ENCODE measurements around the gene CEP192. TPM values are rescaled to one million over a fixed set of nuclear protein-coding genes. Genes with fewer than 3 reads are reported as not detected.

Gene CEP192
- total and polyA plus RNA-seq, 12 donors: 4.9 to 35.6 (median 30.4) TPM

DNA sequence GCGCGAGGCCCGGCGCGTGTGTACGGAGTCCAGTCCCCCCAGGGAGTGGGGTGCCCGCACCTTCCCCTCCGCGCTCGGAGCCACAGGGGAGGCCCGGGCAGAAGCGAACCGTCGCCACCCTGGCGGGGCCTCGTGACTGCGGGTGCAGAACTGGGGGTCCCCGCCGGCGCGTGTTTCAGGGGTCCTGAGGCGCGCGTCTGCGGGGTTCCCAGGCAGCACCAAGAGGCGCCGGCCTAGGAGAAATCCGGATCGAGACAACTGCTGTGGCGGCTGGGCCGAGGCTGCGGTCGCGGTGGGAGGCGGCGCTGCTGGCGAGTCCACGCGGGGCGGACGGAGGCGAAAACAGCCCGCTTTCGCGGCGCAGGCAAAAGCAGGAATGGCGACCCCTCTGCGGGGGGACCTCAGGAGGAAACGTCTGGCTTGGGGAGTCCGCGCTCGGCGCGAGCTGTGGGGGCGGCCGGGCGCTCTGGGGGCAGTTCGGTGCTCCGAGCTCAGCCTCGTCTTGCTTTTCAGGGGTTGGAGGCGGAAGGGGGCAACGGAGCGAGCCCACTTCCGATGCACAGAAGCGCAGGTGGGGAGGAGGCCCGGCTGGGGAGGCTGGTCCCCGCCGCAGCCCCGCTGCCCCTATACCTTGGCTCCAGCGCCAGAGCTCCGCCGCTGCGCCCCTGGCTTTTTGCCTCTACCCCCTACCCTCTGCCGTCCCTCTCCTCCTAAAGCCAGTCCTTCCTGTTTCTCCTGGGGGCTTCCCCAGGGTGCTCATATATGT, 145.9 kb downstream of the CEP192 start:
- peak; percentile 37 to 71 (median 60) for ATAC-seq
- WGBS, 2 donors: 2 to 26% methylated on average over 69 to 74 of the region's 74 CpGs

DNA sequence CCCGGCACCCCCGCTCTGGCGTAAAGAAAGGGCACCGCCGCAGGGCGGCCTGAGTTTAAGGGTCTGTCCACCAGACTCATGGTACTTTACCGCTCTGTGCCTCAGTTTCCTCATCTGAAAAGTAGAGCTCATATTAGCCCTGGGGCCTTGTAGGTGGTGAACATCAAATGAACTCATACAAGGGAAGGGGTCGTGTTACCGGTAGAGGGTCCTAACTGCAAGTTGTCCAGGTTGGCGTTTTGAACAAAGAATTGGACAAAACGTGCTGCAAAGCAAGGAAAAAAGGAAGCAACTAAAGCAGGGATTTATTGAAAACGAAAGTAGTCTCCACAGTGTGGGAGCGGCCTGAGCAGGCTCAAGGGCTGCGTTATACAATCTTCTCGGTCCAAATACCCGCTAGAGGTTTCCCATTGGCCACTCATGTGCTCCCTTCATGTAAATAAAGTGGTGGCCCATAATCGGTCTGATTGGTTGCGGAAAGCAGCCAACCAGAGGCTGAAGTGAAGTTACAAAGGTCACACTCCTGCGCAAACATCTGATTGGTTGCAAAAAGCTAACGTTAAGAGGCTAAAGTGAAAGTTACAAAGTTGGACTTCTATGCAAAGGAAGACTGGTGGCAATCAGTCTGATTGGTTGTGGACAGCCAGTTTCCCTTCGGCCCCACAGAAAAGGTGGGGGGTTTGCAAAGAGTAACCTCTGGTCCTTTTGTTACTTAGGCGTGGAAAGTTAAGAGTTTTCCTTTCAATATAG, 146.7 kb downstream of the CEP192 start:
- H3K27ac ChIP-seq: peak overlapping the region; percentile 56 to 81 (median 75)
- TF ChIP-seq, protein P1, sequence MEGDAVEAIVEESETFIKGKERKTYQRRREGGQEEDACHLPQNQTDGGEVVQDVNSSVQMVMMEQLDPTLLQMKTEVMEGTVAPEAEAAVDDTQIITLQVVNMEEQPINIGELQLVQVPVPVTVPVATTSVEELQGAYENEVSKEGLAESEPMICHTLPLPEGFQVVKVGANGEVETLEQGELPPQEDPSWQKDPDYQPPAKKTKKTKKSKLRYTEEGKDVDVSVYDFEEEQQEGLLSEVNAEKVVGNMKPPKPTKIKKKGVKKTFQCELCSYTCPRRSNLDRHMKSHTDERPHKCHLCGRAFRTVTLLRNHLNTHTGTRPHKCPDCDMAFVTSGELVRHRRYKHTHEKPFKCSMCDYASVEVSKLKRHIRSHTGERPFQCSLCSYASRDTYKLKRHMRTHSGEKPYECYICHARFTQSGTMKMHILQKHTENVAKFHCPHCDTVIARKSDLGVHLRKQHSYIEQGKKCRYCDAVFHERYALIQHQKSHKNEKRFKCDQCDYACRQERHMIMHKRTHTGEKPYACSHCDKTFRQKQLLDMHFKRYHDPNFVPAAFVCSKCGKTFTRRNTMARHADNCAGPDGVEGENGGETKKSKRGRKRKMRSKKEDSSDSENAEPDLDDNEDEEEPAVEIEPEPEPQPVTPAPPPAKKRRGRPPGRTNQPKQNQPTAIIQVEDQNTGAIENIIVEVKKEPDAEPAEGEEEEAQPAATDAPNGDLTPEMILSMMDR (IDR thresholded peaks at IDR 0.05): no peak
- peak; percentile 67 to 94 (median 91) for ATAC-seq

More for the DNA sequence above, 145.9 kb downstream of the CEP192 start:
- Histone ChIP-seq H3K4me3 (peak overlapping the region; percentile 54 to 78 (median 73)), H3K4me1 (peaks cover 0 to 22% (median 11%) of the 10 kb centered on the region in 9 donors), H3K27ac (peak overlapping the region; percentile 56 to 81 (median 75)), H3K9me3 (peaks cover 0 to 5% (median 0%) of the 10 kb centered on the region in 11 donors), H3K27me3 (peaks cover 0 to 18% (median 0%) of the 10 kb centered on the region in 7 donors), H3K36me3 (no peaks in the 10 kb centered on the region)
- TF ChIP-seq, protein P1 (IDR thresholded peaks at IDR 0.05): no peak
- DNase-seq: peak; percentile 36 to 55
- intact Hi-C loops (cut with DNase I): no loop called here

DNA sequence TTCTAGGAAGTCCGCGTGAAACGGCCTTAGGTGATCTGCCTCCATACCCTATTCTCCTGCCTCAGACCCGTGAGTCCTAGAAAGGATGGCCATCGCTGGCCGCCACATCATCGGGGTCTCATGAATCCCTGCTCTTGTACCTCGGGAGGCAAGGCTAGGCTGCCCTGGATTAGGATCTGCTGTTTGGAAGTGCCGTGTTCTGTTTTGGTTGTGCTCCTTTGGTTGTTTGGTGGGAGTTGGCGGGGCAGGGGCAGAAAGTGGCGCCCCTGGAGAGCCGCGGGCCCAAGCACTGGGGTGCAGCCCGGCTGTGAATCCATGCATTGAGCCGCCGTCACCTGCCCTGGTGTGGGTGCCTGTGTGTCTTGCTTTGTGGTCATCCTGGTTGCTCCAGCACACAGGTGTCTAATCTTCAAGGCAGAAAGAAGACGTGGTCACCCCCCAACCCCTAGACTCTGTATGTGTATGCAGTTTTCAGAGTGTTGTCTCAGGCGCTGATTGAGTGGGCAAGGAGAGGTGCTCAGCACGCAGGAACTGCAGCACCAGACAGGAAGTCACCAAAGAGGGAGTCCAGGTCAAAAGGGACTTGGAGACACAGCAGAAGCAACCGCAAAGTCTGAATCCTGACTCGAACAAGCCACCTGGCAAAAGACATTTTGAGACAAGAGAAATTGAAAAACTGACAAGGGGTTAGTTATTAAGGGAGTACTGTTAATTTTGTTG, 147.4 kb downstream of the CEP192 start:
- ATAC-seq: peak in 1 of 8 donors; percentile 3
- WGBS, 2 donors: 95 to 96% methylated on average over 21 of the region's 21 CpGs

More for the DNA sequence above, 146.7 kb downstream of the CEP192 start:
- 55 to 76% methylated on average over 22 of the region's 22 CpGs for WGBS, 2 donors
- H3K9me3 ChIP-seq: peaks cover 0 to 5% (median 0%) of the 10 kb centered on the region in 11 donors
- no peaks in the 10 kb centered on the region for H3K36me3 ChIP-seq
- H3K27me3 ChIP-seq: peaks cover 0 to 18% (median 0%) of the 10 kb centered on the region in 7 donors
- intact Hi-C loops (cut with DNase I): no loop called here
- H3K4me3 ChIP-seq: peak overlapping the region; percentile 54 to 78 (median 73)
- peak; percentile 30 to 75 for DNase-seq
- peaks cover 0 to 22% (median 11%) of the 10 kb centered on the region in 9 donors for H3K4me1 ChIP-seq

More for the DNA sequence above, 147.4 kb downstream of the CEP192 start:
- intact Hi-C loops (cut with DNase I): no loop called here
- Histone ChIP-seq H3K4me1 (peaks cover 0 to 22% (median 11%) of the 10 kb centered on the region in 9 donors), H3K36me3 (no peaks in the 10 kb centered on the region), H3K27ac (peak overlapping the region in 8 of 10 donors; percentile 34 to 80 (median 71)), H3K9me3 (peaks cover 0 to 11% (median 3%) of the 10 kb centered on the region in 11 donors), H3K4me3 (peak overlapping the region in 6 of 10 donors; percentile 60 to 78 (median 70)), H3K27me3 (peaks cover 0 to 18% (median 0%) of the 10 kb centered on the region in 7 donors)
- no peak for DNase-seq
- TF ChIP-seq, protein P1 (IDR thresholded peaks at IDR 0.05): no peak

Measured in heart right ventricle (tissue), 16 donors.